ENCODE data around the gene SDC1.

The SDC1 gene

DNA sequence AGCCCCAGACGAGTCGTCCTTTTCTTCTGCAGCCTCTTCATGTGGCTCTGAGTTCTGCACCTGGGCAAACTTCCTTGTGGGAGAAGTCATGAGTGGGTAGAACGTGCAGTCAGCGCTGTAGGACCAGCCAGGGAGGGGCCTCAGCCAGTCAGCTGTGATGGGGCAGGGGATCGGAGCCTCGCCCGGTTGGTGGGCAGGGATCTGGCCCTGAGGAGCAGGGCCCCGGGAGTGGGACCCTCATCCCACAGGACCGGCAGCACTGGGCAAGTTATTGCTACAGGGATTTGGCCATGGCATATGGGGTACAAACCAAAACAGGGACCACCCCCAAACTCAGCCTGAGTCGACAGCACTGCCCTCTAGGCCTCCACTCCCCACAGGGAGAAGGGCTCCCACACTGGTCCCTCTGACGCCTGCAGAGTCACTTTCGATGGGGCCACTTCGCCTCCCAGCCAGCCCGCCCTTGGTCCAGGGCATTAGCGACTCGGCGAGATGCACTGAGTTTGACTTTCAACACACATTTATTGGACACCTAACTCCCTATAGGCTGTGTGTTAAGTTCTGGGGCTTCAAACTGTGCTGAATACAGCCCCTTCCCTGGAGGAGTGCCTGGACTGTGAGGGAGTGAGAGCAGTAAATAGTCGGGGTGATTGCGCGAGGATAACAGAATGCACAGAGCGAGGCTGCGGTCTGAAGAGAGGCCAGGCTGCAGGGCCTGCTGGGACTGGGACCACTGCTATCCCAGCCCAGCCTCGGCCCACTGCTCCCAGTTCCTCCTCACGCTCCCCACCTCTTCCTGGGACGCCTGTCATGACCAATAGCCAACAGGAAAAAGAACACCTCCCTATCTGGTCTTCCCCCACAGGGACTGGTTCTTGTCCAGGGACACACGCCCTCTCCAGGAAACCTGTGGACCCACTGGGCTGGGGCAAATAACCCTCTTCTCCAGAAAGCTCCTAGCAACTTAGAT is 55.9 kb downstream of the SDC1 start:
- no peak for DNase-seq

DNA sequence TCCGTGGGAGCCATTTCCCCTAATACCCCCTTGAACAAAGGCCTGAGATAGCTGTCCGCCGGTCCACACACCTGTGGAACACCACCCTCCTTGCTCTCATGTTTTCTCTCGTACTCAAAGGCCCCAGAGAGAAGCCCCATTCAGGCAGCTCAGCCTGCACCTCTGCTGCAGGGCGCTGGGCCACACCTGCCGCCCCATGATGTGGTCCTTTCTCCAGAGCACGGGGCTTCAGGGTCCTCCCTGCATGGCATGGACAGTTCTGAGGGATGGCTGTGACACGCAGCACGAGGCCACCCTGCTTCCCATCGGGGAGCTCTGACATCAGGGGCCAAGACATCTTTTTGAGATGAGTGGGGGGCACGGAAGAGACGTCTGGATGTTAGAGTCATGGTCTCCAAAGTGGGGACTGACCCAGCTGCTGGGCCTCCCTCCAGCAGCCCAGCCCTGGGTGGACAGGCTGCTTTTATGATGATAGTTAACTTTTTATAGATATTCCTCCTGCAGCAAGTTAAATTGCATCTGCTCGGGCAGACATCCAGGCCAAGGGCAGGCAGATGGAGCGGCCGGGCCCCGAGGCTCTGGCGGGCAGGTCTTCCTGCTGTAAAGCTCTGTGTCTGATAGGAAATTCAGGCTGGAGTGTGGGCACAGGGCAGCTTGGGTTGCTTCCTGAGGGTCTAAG is 56.7 kb downstream of the SDC1 start:
- DNase-seq, result no peak

DNA sequence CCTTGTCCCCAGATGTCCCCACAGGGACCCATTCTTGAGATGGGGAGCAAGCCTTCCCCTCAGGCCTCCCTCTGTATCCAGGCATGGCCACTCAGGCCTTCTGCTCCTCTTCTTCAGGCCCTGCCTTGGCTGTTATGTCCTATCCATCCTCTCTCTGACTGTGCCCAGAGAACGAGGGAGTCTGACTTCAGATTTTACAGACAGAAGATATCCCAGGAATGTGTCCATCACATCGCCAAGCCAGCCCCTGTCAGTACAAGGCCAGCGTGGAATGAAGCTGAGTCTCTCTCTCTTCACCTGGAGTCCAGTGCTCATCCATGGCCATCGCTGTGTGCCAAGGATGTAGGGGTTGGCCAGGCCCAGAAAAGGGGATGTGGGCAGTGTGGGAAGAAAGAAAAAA is 57.6 kb downstream of the SDC1 start:
- no peak for DNase-seq

DNA sequence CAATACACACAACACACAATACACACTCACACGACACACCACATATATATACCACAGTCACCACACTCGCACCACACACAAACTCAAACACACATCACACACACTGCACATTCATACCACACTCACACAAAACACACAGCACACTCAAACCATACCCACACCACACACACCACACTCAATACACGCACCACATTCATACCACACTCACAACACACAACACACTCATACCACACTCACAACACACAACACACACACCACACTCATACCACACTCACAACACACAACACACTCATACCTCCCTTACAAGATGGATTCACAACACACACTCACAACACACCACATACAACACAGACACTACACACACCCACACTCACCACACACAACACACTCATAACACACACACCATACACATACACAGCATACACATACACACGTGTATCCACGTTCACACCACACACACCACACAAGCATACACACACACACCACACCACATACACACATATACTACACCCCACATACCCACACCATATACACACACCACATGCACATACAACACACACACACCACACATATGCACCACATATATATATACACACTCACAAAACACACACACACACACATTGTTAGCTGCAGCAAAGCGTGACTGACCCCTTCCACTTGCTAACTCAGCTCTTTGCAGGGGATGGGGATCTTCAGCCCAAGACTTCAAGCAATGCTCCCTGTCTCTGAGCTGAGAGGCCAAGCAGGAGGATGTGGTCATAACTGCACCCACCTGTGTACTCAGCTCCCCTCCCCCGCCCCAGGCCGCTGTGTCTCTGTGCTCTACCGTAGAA is 59.0 kb downstream of the SDC1 start:
- no peak for DNase-seq

DNA sequence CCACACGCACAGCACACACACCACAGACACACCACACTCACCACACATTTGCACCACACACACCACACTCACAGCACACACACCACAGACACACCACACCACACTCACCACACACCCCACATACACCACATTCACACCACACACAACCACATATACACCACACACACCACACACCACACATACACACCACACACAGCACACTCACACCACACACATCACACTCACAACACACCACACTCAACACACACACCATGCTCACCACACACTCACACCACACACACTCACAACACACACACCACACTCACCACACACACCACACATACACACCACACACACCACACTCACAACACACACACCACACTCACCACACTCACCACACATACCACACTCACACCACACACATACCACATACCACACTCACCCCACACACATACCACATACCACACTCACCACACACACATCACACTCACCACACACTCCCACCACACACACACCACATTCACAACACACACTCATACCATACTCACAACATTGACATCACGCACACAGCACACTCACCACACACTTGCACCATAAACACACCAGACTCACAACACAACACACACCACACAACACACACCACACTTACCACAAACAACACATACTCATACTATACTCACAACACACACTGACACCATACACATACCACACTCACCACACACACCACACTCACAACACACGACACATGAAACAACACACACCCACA is 60.0 kb downstream of the SDC1 start:
- DNase-seq, result no peak

DNA sequence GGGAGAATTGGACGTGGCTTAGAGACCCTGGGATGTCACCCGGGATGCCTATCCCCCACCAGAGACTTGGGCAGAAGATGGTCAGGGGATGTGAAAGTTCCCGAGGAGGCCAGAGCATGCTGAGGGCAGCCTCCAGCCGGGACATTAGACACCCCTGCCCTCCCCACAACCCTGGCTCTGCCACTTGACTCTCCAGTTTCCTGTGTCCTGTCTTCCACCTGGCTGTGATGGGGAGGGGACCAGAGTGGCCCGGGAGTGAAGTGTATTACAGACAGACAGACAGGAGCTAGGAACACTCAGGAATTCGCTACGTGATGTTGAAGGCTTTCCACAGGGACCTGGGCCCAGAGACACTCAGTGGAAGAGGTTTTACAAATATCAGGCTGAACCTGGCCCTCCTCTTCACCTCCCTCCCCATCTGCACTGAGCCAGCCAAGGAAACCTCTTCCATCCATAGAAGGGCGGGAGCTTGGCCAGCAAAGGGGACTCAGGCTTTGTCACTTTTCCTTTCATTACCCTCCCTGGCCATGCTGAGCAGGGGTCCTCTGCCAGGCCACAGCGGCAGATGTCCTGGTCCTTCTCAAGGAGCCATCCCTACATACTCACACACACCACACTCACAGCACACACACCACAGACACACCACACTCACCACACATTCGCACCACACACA is 60.7 kb downstream of the SDC1 start:
- DNase-seq, result no peak

DNA sequence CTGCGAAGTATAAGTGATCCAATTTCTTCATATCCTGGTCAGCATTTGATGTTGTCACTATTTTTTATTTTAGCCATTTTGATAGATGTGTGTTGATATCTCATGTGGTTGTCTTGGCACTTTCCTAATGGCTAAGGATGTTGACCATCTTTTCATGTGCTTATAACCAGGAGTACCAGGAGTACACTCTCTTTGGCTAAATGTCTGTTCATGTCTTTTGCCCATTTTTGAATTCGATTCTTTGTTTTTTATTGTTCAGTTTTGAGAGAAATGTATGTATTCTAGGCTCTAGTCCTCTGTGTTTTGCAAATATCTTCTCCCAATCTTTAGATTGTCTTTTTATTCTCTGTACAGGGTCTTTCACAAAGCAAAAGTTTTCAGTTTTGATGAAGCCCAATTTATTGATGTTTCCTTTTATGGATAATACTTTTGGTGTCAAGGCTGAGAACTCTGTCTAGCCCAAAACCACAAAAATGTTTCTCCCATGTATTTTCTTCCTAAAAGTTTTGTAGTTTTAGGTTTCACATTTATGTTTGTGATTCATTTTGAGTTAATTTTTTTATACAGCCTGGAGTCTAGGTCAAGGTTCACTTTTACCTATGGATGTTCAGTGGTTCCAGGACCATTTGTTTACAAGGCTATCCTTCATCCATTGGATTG is 65.4 kb downstream of the SDC1 start:
- DNase-seq, result no peak

DNA sequence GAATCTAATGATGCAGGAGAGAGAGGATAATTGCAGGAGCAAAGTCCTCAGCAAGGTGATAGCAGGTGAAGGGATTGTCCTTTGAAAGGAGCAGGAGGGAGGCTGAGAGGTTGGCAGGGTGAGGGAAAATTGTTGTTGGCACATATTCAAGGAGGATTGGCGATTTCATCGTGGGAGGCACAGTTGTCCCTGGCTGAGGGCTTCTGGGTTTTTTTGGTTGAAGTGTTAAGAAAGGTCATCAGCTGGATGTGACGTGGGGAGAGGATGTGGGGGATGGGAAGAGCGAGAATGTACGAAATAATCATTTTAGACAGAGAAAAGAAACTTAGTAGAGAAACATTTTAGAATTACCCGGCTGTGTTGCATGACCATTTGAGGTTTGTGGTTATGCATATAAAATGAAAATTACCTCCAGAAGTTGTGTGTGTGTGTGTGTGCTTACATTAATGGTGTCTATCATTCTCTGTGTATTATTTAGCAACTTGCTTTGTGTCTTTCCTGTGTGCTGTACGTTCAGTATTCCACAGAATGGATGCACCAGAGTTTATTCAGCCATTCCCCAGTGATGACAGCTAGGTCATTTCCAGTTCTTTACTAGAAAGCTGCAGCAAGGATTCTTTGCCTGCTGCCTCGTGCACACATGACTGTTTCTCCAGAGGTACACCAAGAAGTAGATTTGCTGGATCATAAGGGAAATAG is 67.6 kb downstream of the SDC1 start:
- no peak for DNase-seq

DNA sequence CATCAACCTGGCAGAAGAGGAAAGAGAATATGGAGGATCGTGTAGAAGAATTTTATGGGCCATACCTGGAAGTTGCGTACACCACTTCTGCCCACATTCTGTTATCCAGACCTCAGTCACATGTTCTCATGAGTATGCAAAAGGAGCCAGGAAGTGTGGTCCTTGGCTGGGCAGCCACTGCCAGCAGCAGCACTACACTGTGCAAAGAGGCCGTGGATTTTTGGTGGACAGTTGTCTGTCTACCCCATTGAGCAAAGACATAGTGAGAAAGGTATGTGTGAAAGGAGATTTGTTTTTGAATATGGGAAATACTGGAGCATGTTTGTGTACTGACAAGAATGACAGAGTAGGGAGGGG is 68.1 kb downstream of the SDC1 start:
- no peak for DNase-seq

DNA sequence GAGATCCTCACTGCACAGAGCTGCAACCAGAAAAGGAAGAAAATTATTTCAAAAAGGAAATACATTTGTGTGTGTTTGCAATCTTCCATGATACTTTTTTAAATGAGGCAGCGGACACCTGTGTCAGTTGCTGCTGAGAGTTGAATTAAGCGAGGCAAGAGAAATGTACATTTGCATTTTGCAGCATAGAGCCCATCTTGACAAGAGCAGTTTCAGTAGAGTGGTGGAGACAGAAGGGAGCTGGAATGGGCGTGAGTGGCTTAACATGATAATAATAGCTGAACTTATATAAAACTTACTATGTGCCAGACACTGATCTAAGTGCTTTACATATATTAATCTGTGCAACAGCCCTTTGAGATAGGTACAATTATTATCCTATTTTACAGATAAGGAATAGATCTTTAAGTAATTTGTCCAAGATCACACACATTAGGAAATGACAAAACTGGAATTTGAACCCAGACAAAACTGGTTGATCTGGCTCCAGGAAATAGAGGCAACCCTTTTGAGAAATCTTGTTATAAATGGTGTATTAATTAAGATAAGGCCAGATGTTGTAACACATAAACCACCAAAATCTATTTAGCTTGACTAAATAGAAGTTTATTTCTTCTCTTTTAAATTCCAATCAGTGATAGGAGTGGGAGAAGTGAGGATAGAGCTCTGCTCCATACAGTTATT is 68.7 kb downstream of the SDC1 start:
- DNase-seq, result no peak

DNA sequence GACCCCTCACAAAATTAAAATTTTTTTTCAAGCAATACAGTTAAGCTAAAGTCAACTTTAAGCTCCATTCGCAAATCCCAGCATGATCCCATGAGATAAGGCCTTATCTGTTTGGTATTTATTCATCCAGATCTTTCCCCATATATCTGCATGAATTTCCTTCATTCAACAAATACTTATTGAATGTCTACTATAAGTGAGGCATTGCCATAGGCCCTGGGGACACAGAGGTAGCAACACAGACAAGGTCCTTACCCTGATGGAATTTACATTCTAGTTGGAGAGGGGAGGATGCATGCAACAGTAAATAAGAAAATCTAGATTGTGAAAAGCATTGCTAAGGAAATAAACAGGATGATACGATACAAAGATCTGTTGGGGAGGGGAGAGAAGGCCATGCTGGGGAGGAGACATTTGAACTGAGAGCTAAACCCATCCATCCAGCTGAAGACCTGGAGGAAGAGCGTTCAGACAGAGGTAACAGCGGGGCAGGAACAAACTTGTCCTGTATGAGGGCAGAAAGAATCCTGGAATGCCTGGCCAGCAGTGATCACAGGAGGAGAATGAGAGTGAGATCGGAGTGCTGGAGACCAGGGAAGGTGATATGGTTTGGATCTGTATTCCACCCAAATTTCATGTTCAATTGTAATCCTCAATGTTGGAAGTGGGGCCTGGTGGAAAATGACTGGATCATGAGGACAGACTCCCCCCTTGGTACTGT is 71.6 kb downstream of the SDC1 start:
- DNase-seq, result no peak

DNA sequence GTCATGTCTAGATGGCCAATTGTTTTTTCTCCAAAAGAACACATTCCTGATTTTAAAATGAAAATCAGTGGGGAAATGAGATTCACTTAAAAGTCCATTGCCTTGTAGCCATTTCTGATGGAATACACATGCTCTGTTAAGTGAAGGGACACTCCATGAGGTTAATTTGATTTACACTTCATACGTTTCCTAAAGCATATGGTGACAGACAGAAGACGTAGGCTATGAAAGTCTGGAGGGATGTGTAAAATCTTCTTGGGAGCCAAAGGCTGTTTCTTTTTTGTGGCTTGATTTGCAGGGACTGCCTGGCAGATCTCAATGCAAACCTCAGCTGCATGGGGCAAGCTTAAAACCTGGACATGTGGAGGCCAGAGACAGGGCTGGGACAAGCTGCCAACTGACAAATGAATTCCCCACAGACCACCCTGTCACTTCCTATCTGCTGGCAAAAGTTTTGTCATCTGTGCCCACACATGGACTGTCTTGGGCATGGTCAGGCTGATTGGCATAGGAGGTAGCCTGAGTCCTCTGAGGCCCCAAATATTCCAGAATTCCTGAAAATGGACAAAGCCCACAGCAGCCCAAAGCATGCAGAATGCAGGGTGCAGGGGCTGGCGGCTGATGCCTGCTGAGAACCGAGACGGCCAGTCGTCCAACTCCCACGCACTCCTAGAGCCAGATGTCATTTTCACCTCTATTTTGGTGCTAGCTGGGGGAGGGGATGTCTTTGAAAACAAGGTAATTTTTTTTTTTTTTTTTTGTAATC is 73.9 kb downstream of the SDC1 start:
- no peak for DNase-seq

Measured in stimulated activated naive CD4-positive, alpha-beta T cell treated with Interleukin-2 at 50 U/mL for 16 hours (primary cell).